ENCODE measurements around the gene GIPC2.

GRCh38 chr1:78146205-78146771 is 100.5 kb downstream of the GIPC2 start:
- TF ChIP-seq EZH2 (IDR thresholded peaks at IDR 0.05; ENCODE audit: low read length) (no peak), CTCF (optimal IDR thresholded peaks at IDR 0.05 in 1 of 3, IDR thresholded peaks at IDR 0.05 in 1 of 3, conservative IDR thresholded peaks at IDR 0.05 in 1 of 3; ENCODE audit: extremely low read depth in 1 of 3, insufficient read depth in 2 of 3, low read length in 3 of 3) (no peak)

All from keratinocyte (primary cell).